ENCODE results near the gene ZCWPW1.

DNA sequence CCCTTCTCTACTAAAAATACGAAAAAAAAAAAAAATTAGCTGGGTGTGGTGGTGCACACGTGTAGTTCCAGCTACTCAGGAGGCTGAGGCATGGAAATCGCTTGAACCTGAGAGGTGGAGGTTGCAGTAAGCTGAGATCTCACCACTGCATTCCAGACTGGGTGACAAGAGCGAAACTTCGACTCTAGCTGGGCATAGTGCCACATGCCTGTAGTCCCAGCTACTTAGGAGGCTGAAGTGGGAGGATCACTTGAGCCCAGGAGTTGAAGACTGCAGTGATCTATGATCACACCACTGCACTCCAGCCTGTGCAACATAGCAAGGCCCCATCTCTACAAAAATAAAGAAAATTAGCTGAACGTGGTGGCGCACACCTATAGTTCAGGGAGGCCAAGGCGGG, 36.8 kb upstream of the ZCWPW1 start:
- TF ChIP-seq, protein P1, sequence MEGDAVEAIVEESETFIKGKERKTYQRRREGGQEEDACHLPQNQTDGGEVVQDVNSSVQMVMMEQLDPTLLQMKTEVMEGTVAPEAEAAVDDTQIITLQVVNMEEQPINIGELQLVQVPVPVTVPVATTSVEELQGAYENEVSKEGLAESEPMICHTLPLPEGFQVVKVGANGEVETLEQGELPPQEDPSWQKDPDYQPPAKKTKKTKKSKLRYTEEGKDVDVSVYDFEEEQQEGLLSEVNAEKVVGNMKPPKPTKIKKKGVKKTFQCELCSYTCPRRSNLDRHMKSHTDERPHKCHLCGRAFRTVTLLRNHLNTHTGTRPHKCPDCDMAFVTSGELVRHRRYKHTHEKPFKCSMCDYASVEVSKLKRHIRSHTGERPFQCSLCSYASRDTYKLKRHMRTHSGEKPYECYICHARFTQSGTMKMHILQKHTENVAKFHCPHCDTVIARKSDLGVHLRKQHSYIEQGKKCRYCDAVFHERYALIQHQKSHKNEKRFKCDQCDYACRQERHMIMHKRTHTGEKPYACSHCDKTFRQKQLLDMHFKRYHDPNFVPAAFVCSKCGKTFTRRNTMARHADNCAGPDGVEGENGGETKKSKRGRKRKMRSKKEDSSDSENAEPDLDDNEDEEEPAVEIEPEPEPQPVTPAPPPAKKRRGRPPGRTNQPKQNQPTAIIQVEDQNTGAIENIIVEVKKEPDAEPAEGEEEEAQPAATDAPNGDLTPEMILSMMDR (IDR thresholded peaks at IDR 0.05): no peak
- TF ChIP-seq EP300 (IDR thresholded peaks at IDR 0.05): no peak
